ENCODE measurements around the gene NPPB. TPM values are rescaled to one million over a fixed set of nuclear protein-coding genes. Genes with fewer than 3 reads are reported as not detected.

The NPPB gene
- total and polyA plus RNA-seq, 2 of the 8 experiments (the other 6 are each of a cell fraction or from before 2014, with no cell fraction given): 0.36 to 0.91 TPM

- FAIRE-seq (no peak), DNase-seq (ENCODE audit: low read depth in 1 of 2, low spot score in 2 of 2) (no peak)
- ChIA-PET CTCF (ENCODE audit: partially characterized antibody) (interaction anchor here (1.0 to 2.2 kb wide), 5 partner anchors 9 to 116 kb away, joined by 3 to 7 read pairs (median 4); no protein-coding TSS in a partner anchor), POLR2A (ENCODE audit: partially characterized antibody) (interaction anchor here (6.6 kb wide), 1 partner anchor 57 kb away, joined by 49 read pairs; no protein-coding TSS in a partner anchor)
- no peak overlapping the region for H2BK120ac ChIP-seq (replicated peaks; ENCODE audit: low read depth, low read length)
- no peak overlapping the region for H2BK12ac ChIP-seq (ENCODE audit: low read depth, low read length)
- no peak overlapping the region for H3K18ac ChIP-seq (ENCODE audit: extremely low read depth, low read length)
- H3K4me2 ChIP-seq (ENCODE audit: insufficient read depth in 1 of 2, low read depth in 2 of 2, low read length in 2 of 2): no peak overlapping the region
- no peaks in the 10 kb centered on the region for H3K36me3 ChIP-seq (ENCODE audit: control insufficient read depth in 2 of 4, insufficient read depth in 4 of 4, low read length in 3 of 4)
- 85% methylated on average over 7 of the region's 7 CpGs; no CpG with 5 or more reads in 1 of the 2 experiments for WGBS, 2 experiments (ENCODE audit: extremely low coverage in 1 of 2, insufficient coverage in 1 of 2, insufficient read length in 1 of 2, insufficient replicate concordance in 2 of 2, low coverage in 1 of 2, low lambda C conversion rate in 2 of 2, missing lambda C conversion rate in 1 of 2)
- H3K56ac ChIP-seq (replicated peaks; ENCODE audit: insufficient read length, low read depth, low read length): no peak overlapping the region
- no peak overlapping the region for H2BK5ac ChIP-seq (ENCODE audit: low read depth, low read length)
- no peaks in the 10 kb centered on the region for H3K9me3 ChIP-seq (ENCODE audit: insufficient read depth in 2 of 2, low read depth in 1 of 2, low read length in 1 of 2)
- no peak overlapping the region for H2BK20ac ChIP-seq (ENCODE audit: low read length)
- H2AK5ac ChIP-seq (ENCODE audit: low read depth, low read length): no peak overlapping the region
- H3K79me1 ChIP-seq (ENCODE audit: low read depth, low read length): no peaks in the 10 kb centered on the region
- H3K27me3 ChIP-seq (replicated peaks in 1 of 4; ENCODE audit: control insufficient read depth in 3 of 4, extremely low read depth in 1 of 4, insufficient read depth in 3 of 4, low read length in 3 of 4): no peaks in the 10 kb centered on the region
- no peak overlapping the region for H3K9ac ChIP-seq (replicated peaks in 1 of 4; ENCODE audit: extremely low read depth in 1 of 4, low read depth in 3 of 4, low read length in 3 of 4)
- no peak overlapping the region for H4K5ac ChIP-seq (ENCODE audit: insufficient read length, low read depth, low read length)
- H3K4me3 ChIP-seq (ENCODE audit: extremely low read depth in 1 of 4, insufficient read depth in 2 of 4, low read depth in 3 of 4, low read length in 4 of 4): no peak overlapping the region
- no peaks in the 10 kb centered on the region for H3K23me2 ChIP-seq (ENCODE audit: low read depth, low read length)
- H3K4me1 ChIP-seq (replicated peaks in 1 of 4; ENCODE audit: control insufficient read depth in 3 of 4, insufficient read depth in 4 of 4, low read length in 3 of 4): no peaks in the 10 kb centered on the region
- H2BK15ac ChIP-seq (ENCODE audit: low read length): no peak overlapping the region
- no peak overlapping the region for H4K91ac ChIP-seq (replicated peaks; ENCODE audit: insufficient read length, low read length)
- no peak overlapping the region for H4K8ac ChIP-seq (ENCODE audit: extremely low read depth, insufficient read depth, low read length)
- no peak overlapping the region for H3K14ac ChIP-seq (ENCODE audit: insufficient read length)
- H4K20me1 ChIP-seq (replicated peaks in 1 of 2; ENCODE audit: control insufficient read depth in 1 of 2, insufficient read depth in 2 of 2, low read length in 2 of 2): peaks cover 0 to 8% of the 10 kb centered on the region in 2 experiments
- H3K23ac ChIP-seq (ENCODE audit: insufficient read length): no peak overlapping the region
- TF ChIP-seq HDAC2 (IDR thresholded peaks at IDR 0.05; ENCODE audit: borderline replicate concordance in 1 of 2, low read depth in 2 of 2, low read length in 2 of 2) (no peak), E2F6 (IDR thresholded peaks at IDR 0.05) (no peak), POU5F1 (IDR thresholded peaks at IDR 0.05; ENCODE audit: low read depth, low read length) (no peak), BRCA1 (IDR thresholded peaks at IDR 0.05; ENCODE audit: low read depth, low read length) (no peak)
- no peaks in the 10 kb centered on the region for H3K79me2 ChIP-seq (ENCODE audit: control insufficient read depth in 1 of 2, insufficient read depth in 2 of 2, low read length in 2 of 2)
- H3K4ac ChIP-seq (replicated peaks; ENCODE audit: insufficient read length, low read depth, low read length): no peak overlapping the region
- no peak overlapping the region for H3K27ac ChIP-seq (ENCODE audit: low read depth, low read length)
- H2AFZ ChIP-seq (ENCODE audit: low read length): no peak overlapping the region
Measured at GRCh38 chr1:11851180-11851579, 7.6 kb downstream of the NPPB start.

Data from H1 (cell line).